Measurements from ENCODE around the gene PYM1. TPM values are rescaled to one million over a fixed set of nuclear protein-coding genes. Genes with fewer than 3 reads are reported as not detected.

Gene PYM1
- total and polyA plus RNA-seq, 2 of the 13 experiments (the other 11 are each of a cell fraction or from before 2014, with no cell fraction given) = 44.0 to 51.8 TPM

DNA sequence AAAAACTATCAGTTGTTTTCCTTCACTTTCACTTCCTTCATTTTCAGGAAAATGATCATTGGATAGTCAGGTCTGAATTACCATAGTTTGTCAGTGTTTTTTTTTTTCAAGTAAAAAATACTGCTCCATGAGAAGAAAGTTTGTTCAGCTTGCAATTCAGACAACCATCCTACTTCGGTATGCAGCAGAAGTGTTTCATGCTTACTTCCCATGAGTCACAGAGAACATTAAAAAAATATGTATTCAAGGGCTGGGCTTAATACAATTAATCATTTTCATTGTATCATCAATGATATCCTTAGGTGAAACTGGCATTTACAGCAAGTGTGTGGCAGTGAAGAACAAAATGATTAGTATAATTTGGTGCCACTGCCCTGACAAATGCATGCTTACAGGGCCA, 21.6 kb downstream of the PYM1 start (continued):
- TF ChIP-seq, protein P1, sequence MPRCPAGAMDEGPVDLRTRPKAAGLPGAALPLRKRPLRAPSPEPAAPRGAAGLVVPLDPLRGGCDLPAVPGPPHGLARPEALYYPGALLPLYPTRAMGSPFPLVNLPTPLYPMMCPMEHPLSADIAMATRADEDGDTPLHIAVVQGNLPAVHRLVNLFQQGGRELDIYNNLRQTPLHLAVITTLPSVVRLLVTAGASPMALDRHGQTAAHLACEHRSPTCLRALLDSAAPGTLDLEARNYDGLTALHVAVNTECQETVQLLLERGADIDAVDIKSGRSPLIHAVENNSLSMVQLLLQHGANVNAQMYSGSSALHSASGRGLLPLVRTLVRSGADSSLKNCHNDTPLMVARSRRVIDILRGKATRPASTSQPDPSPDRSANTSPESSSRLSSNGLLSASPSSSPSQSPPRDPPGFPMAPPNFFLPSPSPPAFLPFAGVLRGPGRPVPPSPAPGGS (CRISPR knock-in tag; IDR thresholded peaks at IDR 0.05) = no peak
- TF ChIP-seq ZNF850 (CRISPR knock-in tag; conservative IDR thresholded peaks at IDR 0.05) (no peak), ZNF24 (IDR thresholded peaks at IDR 0.05) (no peak), CCDC6 (CRISPR knock-in tag; IDR thresholded peaks at IDR 0.05) (no peak)
- TF ChIP-seq, protein P2, sequence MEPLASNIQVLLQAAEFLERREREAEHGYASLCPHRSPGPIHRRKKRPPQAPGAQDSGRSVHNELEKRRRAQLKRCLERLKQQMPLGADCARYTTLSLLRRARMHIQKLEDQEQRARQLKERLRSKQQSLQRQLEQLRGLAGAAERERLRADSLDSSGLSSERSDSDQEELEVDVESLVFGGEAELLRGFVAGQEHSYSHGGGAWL (CRISPR knock-in tag; IDR thresholded peaks at IDR 0.05) = no peak

DNA sequence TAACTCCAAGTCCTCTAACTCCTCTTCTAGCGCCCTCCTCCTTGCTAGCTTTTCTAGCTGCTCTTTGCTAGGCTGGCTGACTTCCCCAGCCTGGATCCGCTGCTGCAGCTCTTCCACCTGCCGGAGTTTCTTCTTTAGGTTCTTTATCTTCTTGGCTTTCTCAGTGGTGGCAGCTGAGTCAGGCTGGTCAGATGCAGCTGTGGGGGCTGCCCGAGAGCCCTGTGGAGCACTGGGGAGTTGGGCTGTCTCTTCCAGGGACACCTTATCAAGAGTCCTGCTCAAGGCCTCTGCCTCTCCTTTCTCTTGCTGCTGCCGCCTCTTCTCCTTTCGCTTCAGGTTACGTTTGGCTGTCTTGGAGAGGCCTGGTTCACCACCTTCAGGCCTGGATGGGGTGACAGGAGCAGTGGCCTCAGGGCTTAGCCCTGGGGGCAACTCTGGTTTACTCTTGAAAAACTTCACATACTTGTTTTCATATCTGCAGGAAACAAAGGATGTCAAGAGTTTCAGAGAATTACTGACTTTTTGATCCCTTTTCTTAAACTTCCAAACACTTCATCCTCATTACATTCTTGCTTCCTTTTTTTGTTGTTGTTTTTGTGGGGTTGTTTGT, 25.7 kb downstream of the PYM1 start:
- Histone ChIP-seq H3K4me1 (ENCODE audit: insufficient read depth, low read length) (peaks cover 9% of the 10 kb centered on the region), H3K27ac (ENCODE audit: extremely low read length, insufficient read depth, low read length) (no peak overlapping the region), H3K9ac (ENCODE audit: insufficient read depth, low read depth, low read length) (no peak overlapping the region), H4K20me1 (ENCODE audit: insufficient read depth, low read length) (no peaks in the 10 kb centered on the region), H3K9me3 (ENCODE audit: low read length) (no peaks in the 10 kb centered on the region), H3K36me3 (replicated peaks in 1 of 2; ENCODE audit: control insufficient read depth in 1 of 2, insufficient read depth in 2 of 2, low read length in 2 of 2) (peaks cover 3 to 17% of the 10 kb centered on the region in 2 experiments; a peak in 2 of 5 replicates), H3K4me2 (ENCODE audit: low read depth, low read length) (no peak overlapping the region), H3K27me3 (ENCODE audit: control insufficient read depth in 1 of 2, insufficient read depth in 2 of 2, low read length in 2 of 2) (no peaks in the 10 kb centered on the region), H3K4me3 (replicated peaks in 1 of 3; ENCODE audit: insufficient read depth in 1 of 3, low read depth in 2 of 3, low read length in 3 of 3) (no peak overlapping the region), H3K79me2 (ENCODE audit: insufficient read depth, low read length) (no peaks in the 10 kb centered on the region), H2AFZ (ENCODE audit: low read length) (no peak overlapping the region)
- 98% methylated on average over 7 of the region's 7 CpGs for WGBS (ENCODE audit: low lambda C conversion rate)
- BruUV-seq (replicated peaks) = no TSS peak
- no peak for DNase-seq (ENCODE audit: low spot score)
- in situ Hi-C loops (cut with HindIII; ENCODE audit: extremely low pct_ligation_motif_present, low pct_unique_long_range_greater_than_20kb) = no loop called here
- no peak for FAIRE-seq
- CTCF ChIA-PET (ENCODE audit: low intra/inter-chr PET ratio, low total read pairs) = no interaction called here
- ATAC-seq = no peak; the same call in 2 of the 3 replicates
- intact Hi-C loops (cut with micrococcal nuclease; ENCODE audit: unreplicated experiment) = no loop called here
- POLR2A ChIA-PET = no interaction called here
- TF ChIP-seq, protein P3, sequence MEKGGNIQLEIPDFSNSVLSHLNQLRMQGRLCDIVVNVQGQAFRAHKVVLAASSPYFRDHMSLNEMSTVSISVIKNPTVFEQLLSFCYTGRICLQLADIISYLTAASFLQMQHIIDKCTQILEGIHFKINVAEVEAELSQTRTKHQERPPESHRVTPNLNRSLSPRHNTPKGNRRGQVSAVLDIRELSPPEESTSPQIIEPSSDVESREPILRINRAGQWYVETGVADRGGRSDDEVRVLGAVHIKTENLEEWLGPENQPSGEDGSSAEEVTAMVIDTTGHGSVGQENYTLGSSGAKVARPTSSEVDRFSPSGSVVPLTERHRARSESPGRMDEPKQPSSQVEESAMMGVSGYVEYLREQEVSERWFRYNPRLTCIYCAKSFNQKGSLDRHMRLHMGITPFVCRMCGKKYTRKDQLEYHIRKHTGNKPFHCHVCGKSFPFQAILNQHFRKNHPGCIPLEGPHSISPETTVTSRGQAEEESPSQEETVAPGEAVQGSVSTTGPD (CRISPR knock-in tag; IDR thresholded peaks at IDR 0.05) = no peak
- TF ChIP-seq, protein P4, sequence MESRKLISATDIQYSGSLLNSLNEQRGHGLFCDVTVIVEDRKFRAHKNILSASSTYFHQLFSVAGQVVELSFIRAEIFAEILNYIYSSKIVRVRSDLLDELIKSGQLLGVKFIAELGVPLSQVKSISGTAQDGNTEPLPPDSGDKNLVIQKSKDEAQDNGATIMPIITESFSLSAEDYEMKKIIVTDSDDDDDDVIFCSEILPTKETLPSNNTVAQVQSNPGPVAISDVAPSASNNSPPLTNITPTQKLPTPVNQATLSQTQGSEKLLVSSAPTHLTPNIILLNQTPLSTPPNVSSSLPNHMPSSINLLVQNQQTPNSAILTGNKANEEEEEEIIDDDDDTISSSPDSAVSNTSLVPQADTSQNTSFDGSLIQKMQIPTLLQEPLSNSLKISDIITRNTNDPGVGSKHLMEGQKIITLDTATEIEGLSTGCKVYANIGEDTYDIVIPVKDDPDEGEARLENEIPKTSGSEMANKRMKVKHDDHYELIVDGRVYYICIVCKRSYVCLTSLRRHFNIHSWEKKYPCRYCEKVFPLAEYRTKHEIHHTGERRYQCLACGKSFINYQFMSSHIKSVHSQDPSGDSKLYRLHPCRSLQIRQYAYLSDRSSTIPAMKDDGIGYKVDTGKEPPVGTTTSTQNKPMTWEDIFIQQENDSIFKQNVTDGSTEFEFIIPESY (CRISPR knock-in tag; IDR thresholded peaks at IDR 0.05) = no peak
- no peak for TF ChIP-seq ZNF629 (CRISPR knock-in tag; conservative IDR thresholded peaks at IDR 0.05)
- no peak for TF ChIP-seq SMAD9 (CRISPR knock-in tag; IDR thresholded peaks at IDR 0.05)
- TF ChIP-seq NR3C1 (CRISPR knock-in tag; IDR thresholded peaks at IDR 0.05) = no peak
- no peak for TF ChIP-seq CREM (IDR thresholded peaks at IDR 0.05)
- TF ChIP-seq CREM (CRISPR knock-in tag; IDR thresholded peaks at IDR 0.05) = no peak
- TF ChIP-seq, protein P5, sequence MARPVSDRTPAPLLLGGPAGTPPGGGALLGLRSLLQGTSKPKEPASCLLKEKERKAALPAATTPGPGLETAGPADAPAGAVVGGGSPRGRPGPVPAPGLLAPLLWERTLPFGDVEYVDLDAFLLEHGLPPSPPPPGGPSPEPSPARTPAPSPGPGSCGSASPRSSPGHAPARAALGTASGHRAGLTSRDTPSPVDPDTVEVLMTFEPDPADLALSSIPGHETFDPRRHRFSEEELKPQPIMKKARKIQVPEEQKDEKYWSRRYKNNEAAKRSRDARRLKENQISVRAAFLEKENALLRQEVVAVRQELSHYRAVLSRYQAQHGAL (CRISPR knock-in tag; IDR thresholded peaks at IDR 0.05; ENCODE audit: not compliant biosample characterization) = no peak
- TF ChIP-seq, protein P6, sequence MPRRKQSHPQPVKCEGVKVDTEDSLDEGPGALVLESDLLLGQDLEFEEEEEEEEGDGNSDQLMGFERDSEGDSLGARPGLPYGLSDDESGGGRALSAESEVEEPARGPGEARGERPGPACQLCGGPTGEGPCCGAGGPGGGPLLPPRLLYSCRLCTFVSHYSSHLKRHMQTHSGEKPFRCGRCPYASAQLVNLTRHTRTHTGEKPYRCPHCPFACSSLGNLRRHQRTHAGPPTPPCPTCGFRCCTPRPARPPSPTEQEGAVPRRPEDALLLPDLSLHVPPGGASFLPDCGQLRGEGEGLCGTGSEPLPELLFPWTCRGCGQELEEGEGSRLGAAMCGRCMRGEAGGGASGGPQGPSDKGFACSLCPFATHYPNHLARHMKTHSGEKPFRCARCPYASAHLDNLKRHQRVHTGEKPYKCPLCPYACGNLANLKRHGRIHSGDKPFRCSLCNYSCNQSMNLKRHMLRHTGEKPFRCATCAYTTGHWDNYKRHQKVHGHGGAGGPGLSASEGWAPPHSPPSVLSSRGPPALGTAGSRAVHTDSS (CRISPR knock-in tag; conservative IDR thresholded peaks at IDR 0.05) = no peak
- TF ChIP-seq NPAS2 (CRISPR knock-in tag; IDR thresholded peaks at IDR 0.05; ENCODE audit: borderline replicate concordance) = no peak
- TF ChIP-seq ZNF333 (CRISPR knock-in tag; IDR thresholded peaks at IDR 0.05; ENCODE audit: borderline replicate concordance) = no peak

Data from HepG2 (cell line).